ENCODE data around the gene NLGN1.

NLGN1 gene

DNA sequence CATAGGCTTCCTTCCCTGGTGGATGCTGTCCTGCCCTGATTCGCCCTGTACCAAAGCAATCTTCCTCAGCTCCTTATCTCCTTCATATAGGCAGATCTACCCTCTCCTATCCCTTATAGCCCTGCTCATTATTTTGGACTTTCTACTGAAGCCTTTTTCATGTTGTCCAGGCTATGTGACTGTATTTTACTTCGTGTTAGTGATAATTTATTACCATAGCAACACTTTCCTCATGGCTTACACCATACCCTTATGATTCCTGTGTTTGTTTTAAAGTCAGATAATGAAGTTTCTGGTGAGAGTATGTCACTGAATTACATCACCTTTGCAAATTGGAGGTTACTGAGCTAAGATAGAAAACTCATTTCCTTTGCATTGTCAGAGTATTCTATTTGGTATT lies 352.6 kb downstream of the NLGN1 start:
- H3K27me3 ChIP-seq (ENCODE audit: insufficient read depth, poor library complexity, severe bottlenecking): no peaks in the 10 kb centered on the region
- ATAC-seq (ENCODE audit: low read depth): peak; percentile 27; the same call in 1 of the 3 replicates
- no peak for DNase-seq (ENCODE audit: low spot score)
- no peak overlapping the region for H3K27ac ChIP-seq (ENCODE audit: poor library complexity, severe bottlenecking)
- no peaks in the 10 kb centered on the region for H3K36me3 ChIP-seq (ENCODE audit: low read depth)
- H3K4me1 ChIP-seq (ENCODE audit: insufficient read depth, poor library complexity, severe bottlenecking): peaks cover 28% of the 10 kb centered on the region
- TF ChIP-seq CTCF (IDR thresholded peaks at IDR 0.05; ENCODE audit: poor library complexity, severe bottlenecking): no peak
- no peaks in the 10 kb centered on the region for H3K9me3 ChIP-seq (ENCODE audit: severe bottlenecking)
- H3K4me3 ChIP-seq (ENCODE audit: severe bottlenecking): no peak overlapping the region

DNA sequence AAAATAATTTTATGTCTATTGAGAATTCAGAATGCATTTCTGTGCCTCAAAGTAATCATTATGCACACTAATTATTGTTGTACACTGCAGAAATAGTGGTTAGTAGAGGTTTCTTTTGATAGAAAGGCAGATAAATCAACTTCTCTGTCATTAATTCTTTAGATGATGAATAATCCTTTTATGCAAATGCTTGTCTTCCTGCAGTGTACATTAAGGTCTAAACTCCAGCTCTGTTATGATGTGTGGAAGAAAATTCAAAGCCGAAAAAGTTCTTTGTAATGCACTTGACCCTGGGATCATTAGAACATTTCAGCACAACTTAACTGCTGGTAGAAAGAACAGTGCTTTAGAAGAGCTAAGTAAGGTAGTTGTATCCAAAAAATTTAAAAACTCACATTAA lies 353.0 kb downstream of the NLGN1 start:
- Histone ChIP-seq H3K36me3 (ENCODE audit: low read depth) (no peaks in the 10 kb centered on the region), H3K9me3 (ENCODE audit: severe bottlenecking) (no peaks in the 10 kb centered on the region), H3K4me3 (ENCODE audit: severe bottlenecking) (no peak overlapping the region), H3K27me3 (ENCODE audit: insufficient read depth, poor library complexity, severe bottlenecking) (no peaks in the 10 kb centered on the region), H3K4me1 (ENCODE audit: insufficient read depth, poor library complexity, severe bottlenecking) (peaks cover 28% of the 10 kb centered on the region), H3K27ac (ENCODE audit: poor library complexity, severe bottlenecking) (no peak overlapping the region)
- DNase-seq (ENCODE audit: low spot score): no peak
- no peak for ATAC-seq (ENCODE audit: low read depth)
- TF ChIP-seq CTCF (IDR thresholded peaks at IDR 0.05; ENCODE audit: poor library complexity, severe bottlenecking): no peak

DNA sequence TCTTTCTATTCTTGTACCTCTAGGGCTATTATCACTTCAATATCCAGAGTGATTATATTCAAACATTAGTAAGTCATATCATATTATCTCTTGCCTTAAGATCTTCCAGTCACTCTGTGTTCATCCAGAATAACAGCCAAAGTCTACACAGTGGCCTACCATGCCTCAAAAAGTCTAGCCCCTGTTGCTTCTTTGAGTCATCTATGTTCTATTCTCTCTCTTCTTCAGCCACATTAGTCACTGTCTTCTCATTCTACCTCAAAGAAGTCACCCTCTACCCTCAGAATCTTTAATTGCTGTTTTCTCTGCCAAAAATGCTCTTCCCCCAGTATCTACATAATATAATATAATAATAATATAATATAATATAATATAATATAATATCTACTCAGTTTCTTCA lies 356.0 kb downstream of the NLGN1 start:
- Histone ChIP-seq H3K27ac (ENCODE audit: poor library complexity, severe bottlenecking) (no peak overlapping the region), H3K36me3 (ENCODE audit: low read depth) (no peaks in the 10 kb centered on the region), H3K9me3 (ENCODE audit: severe bottlenecking) (no peaks in the 10 kb centered on the region), H3K27me3 (ENCODE audit: insufficient read depth, poor library complexity, severe bottlenecking) (no peaks in the 10 kb centered on the region), H3K4me1 (ENCODE audit: insufficient read depth, poor library complexity, severe bottlenecking) (peaks cover 9% of the 10 kb centered on the region), H3K4me3 (ENCODE audit: severe bottlenecking) (no peak overlapping the region)
- TF ChIP-seq CTCF (IDR thresholded peaks at IDR 0.05; ENCODE audit: poor library complexity, severe bottlenecking): no peak
- DNase-seq (ENCODE audit: low spot score): no peak
- no peak for ATAC-seq (ENCODE audit: low read depth)

GRCh38 chr3:173755161-173755560 lies 357.6 kb downstream of the NLGN1 start:
- Histone ChIP-seq H3K9me3 (ENCODE audit: severe bottlenecking) (no peaks in the 10 kb centered on the region), H3K4me3 (ENCODE audit: severe bottlenecking) (no peak overlapping the region), H3K27ac (ENCODE audit: poor library complexity, severe bottlenecking) (no peak overlapping the region), H3K36me3 (ENCODE audit: low read depth) (no peaks in the 10 kb centered on the region), H3K27me3 (ENCODE audit: insufficient read depth, poor library complexity, severe bottlenecking) (no peaks in the 10 kb centered on the region), H3K4me1 (ENCODE audit: insufficient read depth, poor library complexity, severe bottlenecking) (peaks cover 5% of the 10 kb centered on the region)
- ATAC-seq (ENCODE audit: low read depth) (no peak), DNase-seq (ENCODE audit: low spot score) (no peak)
- TF ChIP-seq CTCF (IDR thresholded peaks at IDR 0.05; ENCODE audit: poor library complexity, severe bottlenecking): no peak

- Histone ChIP-seq H3K4me3 (ENCODE audit: severe bottlenecking) (no peak overlapping the region), H3K27ac (ENCODE audit: poor library complexity, severe bottlenecking) (no peak overlapping the region), H3K9me3 (ENCODE audit: severe bottlenecking) (no peaks in the 10 kb centered on the region), H3K36me3 (ENCODE audit: low read depth) (no peaks in the 10 kb centered on the region), H3K4me1 (ENCODE audit: insufficient read depth, poor library complexity, severe bottlenecking) (no peaks in the 10 kb centered on the region), H3K27me3 (ENCODE audit: insufficient read depth, poor library complexity, severe bottlenecking) (no peaks in the 10 kb centered on the region)
- ATAC-seq (ENCODE audit: low read depth): no peak
- no peak for TF ChIP-seq CTCF (IDR thresholded peaks at IDR 0.05; ENCODE audit: poor library complexity, severe bottlenecking)
- DNase-seq (ENCODE audit: low spot score): no peak
Observed at GRCh38 chr3:173761161-173761560, 363.6 kb downstream of the NLGN1 start.

Measured in RWPE2 (cell line).